SU-DHL-6 (cell line): ENCODE results near the gene PLXDC1.

Experiments
- EZH2phosphoT487 ChIP-seq: fragments of 200-600 bp; sonication (generic), shearing (Covaris generic); conservative IDR thresholded peaks from 2 replicates; pipeline ENCODE4 v1.6.1; 2018; ENCODE audit warnings: mild to moderate bottlenecking, antibody characterized with exemption, low read length, moderate library complexity, mixed read lengths
- TF ChIP-seq, protein P1 (sequence below): fragments of 200-600 bp; sonication (generic); IDR thresholded peaks from one replicate; pipeline ENCODE4 v1.5.1; 2017; ENCODE audit warnings: antibody characterized with exemption, mild to moderate bottlenecking, low read length, moderate library complexity; ENCODE audit not compliant: insufficient read depth, poor library complexity, severe bottlenecking

DNA sequence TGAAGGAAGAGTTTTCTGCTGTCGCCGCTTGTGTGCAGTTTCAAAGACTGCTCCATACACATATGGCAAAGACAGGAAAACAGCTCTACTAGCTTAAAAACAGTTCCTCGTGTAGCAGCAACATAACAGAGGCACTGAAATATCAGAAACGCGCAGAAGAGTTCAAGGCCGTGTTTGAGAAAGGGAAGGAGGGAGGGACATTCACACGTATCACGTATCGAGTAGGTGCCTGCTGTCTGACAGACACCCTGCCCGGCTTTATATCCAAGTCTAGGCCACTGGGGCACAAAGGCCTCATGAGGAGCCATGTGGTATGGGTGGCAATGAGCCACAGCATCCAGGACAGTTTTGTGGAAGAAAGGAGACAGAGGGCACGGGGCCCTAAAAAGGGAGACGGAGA lies 50.3 kb downstream of the PLXDC1 start:
- TF ChIP-seq, protein P1, sequence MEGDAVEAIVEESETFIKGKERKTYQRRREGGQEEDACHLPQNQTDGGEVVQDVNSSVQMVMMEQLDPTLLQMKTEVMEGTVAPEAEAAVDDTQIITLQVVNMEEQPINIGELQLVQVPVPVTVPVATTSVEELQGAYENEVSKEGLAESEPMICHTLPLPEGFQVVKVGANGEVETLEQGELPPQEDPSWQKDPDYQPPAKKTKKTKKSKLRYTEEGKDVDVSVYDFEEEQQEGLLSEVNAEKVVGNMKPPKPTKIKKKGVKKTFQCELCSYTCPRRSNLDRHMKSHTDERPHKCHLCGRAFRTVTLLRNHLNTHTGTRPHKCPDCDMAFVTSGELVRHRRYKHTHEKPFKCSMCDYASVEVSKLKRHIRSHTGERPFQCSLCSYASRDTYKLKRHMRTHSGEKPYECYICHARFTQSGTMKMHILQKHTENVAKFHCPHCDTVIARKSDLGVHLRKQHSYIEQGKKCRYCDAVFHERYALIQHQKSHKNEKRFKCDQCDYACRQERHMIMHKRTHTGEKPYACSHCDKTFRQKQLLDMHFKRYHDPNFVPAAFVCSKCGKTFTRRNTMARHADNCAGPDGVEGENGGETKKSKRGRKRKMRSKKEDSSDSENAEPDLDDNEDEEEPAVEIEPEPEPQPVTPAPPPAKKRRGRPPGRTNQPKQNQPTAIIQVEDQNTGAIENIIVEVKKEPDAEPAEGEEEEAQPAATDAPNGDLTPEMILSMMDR = no peak
- TF ChIP-seq EZH2phosphoT487 = no peak
